Neuronal stem cell (in vitro differentiated cells): ENCODE data around the gene IFI27L2. TPM values are rescaled to one million over a fixed set of nuclear protein-coding genes. Genes with fewer than 3 reads are reported as not detected.

ENCODE experiments used
- DNase-seq: peaks from one replicate; pipeline ENCODE4 v3.0.0-alpha.2; 2013; ENCODE audit warnings: low spot score
- H2AFZ ChIP-seq: one replicate; pipeline ENCODE4 v1.6.1; 2013; ENCODE audit warnings: mild to moderate bottlenecking, low read length, inconsistent platforms
- H2AK5ac ChIP-seq: 2 replicates; pipeline ENCODE4 v1.6.1; 2013; ENCODE audit warnings: low read depth, mild to moderate bottlenecking, inconsistent platforms, low read length, moderate library complexity, mixed read lengths
- H2BK120ac ChIP-seq: 2 replicates; pipeline ENCODE4 v1.6.1; 2013; ENCODE audit warnings: low read depth, mild to moderate bottlenecking, inconsistent platforms, low read length, moderate library complexity, mixed read lengths
- H2BK12ac ChIP-seq: one replicate; pipeline ENCODE4 v1.6.1; 2013; ENCODE audit warnings: low read length, inconsistent platforms
- H2BK15ac ChIP-seq: 2 replicates; pipeline ENCODE4 v1.6.1; 2013; ENCODE audit warnings: mild to moderate bottlenecking, low read length, inconsistent platforms, mixed read lengths
- H2BK5ac ChIP-seq: one replicate; pipeline ENCODE4 v1.6.1; 2013; ENCODE audit warnings: inconsistent platforms, mild to moderate bottlenecking, low read length, moderate library complexity
- H3K14ac ChIP-seq: one replicate; pipeline ENCODE4 v1.6.1; 2013; ENCODE audit warnings: low read length, inconsistent platforms
- H3K18ac ChIP-seq: 2 replicates; pipeline ENCODE4 v1.6.1; 2013; ENCODE audit warnings: low read length, inconsistent platforms
- H3K23ac ChIP-seq: 2 replicates; pipeline ENCODE4 v1.6.1; 2013; ENCODE audit warnings: low read depth, mild to moderate bottlenecking, mixed read lengths, low read length, inconsistent platforms; ENCODE audit not compliant: poor library complexity
- H3K27ac ChIP-seq: replicated peaks from 3 replicates; pipeline ENCODE4 v1.5.1; 2013; ENCODE audit warnings: low read length, inconsistent platforms
- H3K27me3 ChIP-seq, 3 experiments: 2 replicates each; pipeline ENCODE4 v1.6.1; 2013; ENCODE audit warnings: low read length in 3 of 3, mild to moderate bottlenecking in 2 of 3, inconsistent platforms in 1 of 3, low read depth in 1 of 3, mixed read lengths in 1 of 3, moderate library complexity in 1 of 3; ENCODE audit not compliant: control insufficient read depth in 3 of 3, insufficient read depth in 3 of 3
- H3K36me3 ChIP-seq, 2 donors: replicated peaks in 1 of 2; 2 replicates each; pipeline ENCODE4 v1.6.1; 2013; ENCODE audit warnings: low read length in 2 of 2; ENCODE audit not compliant: control insufficient read depth in 2 of 2, insufficient read depth in 2 of 2
- H3K4ac ChIP-seq: 2 replicates; pipeline ENCODE4 v1.6.1; 2013; ENCODE audit warnings: inconsistent platforms, mild to moderate bottlenecking, low read length, moderate library complexity
- H3K4me1 ChIP-seq, 2 donors: 1 replicate in 1 of 2; 2 replicates in 1 of 2; pipeline ENCODE4 v1.6.1; 2013; ENCODE audit warnings: low read length in 2 of 2, low read depth in 1 of 2; ENCODE audit not compliant: control insufficient read depth in 2 of 2, insufficient read depth in 1 of 2
- H3K4me2 ChIP-seq: one replicate; pipeline ENCODE4 v1.6.1; 2013; ENCODE audit warnings: mild to moderate bottlenecking, low read length, inconsistent platforms; ENCODE audit not compliant: insufficient read depth, poor library complexity, severe bottlenecking
- H3K4me3 ChIP-seq, 2 donors: 2 replicates each; pipeline ENCODE4 v1.5.1; 2013; ENCODE audit warnings: low read length in 2 of 2, mild to moderate bottlenecking in 2 of 2, inconsistent platforms in 1 of 2, moderate library complexity in 1 of 2
- H3K79me1 ChIP-seq: one replicate; pipeline ENCODE4 v1.6.1; 2013; ENCODE audit warnings: low read depth, mild to moderate bottlenecking, inconsistent platforms, low read length, moderate library complexity
- H3K9ac ChIP-seq: one replicate; pipeline ENCODE4 v1.6.1; 2013; ENCODE audit warnings: mild to moderate bottlenecking, low read depth, low read length, inconsistent platforms; ENCODE audit not compliant: poor library complexity
- H3K9me3 ChIP-seq, 2 donors: replicated peaks in 1 of 2; 2 replicates each; pipeline versions ENCODE3 to v1.6.1; 2013; ENCODE audit warnings: low read length in 2 of 2, mild to moderate bottlenecking in 2 of 2, inconsistent platforms in 1 of 2, low read depth in 1 of 2, mixed read lengths in 1 of 2, moderate library complexity in 1 of 2; ENCODE audit not compliant: control insufficient read depth in 2 of 2, insufficient read depth in 1 of 2
- H4K8ac ChIP-seq: one replicate; pipeline ENCODE4 v1.6.1; 2013; ENCODE audit warnings: low read depth, mild to moderate bottlenecking, inconsistent platforms, low read length, moderate library complexity
- H4K91ac ChIP-seq: one replicate; pipeline ENCODE4 v1.6.1; 2013; ENCODE audit warnings: low read length, low read depth, mild to moderate bottlenecking, inconsistent platforms; ENCODE audit not compliant: poor library complexity
- WGBS, 2 donors: extraction: QIAGEN DNeasy Blood & Tissue Kit; methylation state at CpG; one replicate each; pipeline ENCODE4 v1.1.7; 2013; ENCODE audit warnings: missing lambda C conversion rate in 2 of 2, mixed read lengths in 1 of 2; ENCODE audit not compliant: insufficient read length in 2 of 2, insufficient replicate concordance in 1 of 2; ENCODE audit errors: extremely low coverage in 2 of 2; 5-methylcytosine and 5-hydroxymethylcytosine counted together
- polyA plus RNA-seq, 2 experiments: library from polyadenylated mRNA; stranded (reverse); fragments of 200-250 nt; gene quantifications; one replicate each; pipeline ENCODE4 v1.2.3, GENCODE V29; 2013

IFI27L2 gene, protein sequence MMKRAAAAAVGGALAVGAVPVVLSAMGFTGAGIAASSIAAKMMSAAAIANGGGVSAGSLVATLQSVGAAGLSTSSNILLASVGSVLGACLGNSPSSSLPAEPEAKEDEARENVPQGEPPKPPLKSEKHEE
- polyA plus RNA-seq (2013, experiment 1 of 2) = 69.0 TPM
- polyA plus RNA-seq (2013, experiment 2 of 2) = 68.1 TPM

DNA sequence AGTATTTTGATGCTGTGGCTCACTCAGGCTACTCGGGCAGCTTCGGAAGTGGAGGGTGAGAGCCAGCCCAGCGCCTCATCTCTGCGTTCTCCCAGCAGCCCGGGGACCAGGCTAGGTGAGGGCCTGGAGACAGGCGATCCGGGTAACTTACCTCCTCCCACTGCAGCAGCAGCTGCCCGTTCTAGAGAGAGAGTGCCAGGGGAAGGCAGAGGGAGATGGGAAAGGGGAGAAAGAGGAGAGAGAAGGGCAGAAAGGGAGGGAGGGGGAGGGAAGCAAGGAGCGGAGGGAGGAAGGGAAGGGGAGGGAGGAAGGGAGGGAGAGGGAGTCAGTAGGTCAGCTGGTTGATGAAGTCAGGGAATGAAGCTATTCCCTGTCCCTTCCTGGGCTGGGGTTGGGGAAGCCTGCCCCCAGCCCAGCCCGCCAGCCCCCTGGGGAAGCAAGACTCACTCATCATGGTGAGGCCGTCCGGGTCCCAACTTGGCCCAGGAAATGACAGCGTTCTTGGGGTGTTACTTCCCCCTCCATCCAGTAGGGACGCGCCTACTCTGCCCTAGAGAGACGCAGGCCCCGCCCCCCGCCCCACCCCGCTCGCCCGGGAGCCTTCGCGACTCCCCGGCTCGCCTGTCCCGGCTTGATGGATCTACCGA is at the start of gene IFI27L2:
Gene IFI27L2, minus strand, starts transcription at position 494 of the 647 bp plus-strand sequence. Its CDS starts 40 bp downstream, at position 454.
- DNase-seq = peak; percentile 80
- no peaks in the 10 kb centered on the region for H3K27me3 ChIP-seq
- no CpG with 5 or more reads among the region's 27 CpGs for WGBS, 2 donors

DNA sequence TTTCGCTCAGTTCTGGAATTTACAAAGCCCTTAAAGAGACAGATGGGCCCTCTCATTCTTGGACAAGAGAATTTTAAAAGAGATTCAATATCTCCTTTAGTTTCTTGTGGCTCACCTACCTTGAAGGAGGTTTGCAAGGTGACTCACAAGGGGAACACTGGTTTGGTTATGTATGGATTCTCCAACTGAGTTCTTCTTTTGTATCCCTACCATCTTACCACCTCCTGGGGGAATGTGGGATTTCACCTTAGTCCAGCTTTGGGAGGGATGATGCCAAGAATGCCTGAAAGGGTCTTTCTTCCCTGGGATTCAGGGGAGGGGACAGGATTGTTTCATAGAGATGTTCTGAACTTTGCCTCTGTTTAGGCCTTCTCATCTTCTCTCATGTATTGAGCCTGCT is 48.4 kb upstream of the IFI27L2 start:
- Histone ChIP-seq H3K36me3 (no peaks in the 10 kb centered on the region), H2BK5ac (no peak overlapping the region), H3K9ac (no peak overlapping the region), H4K91ac (no peak overlapping the region), H4K8ac (no peak overlapping the region), H2BK12ac (no peak overlapping the region), H3K27ac (no peak overlapping the region), H2AK5ac (no peak overlapping the region), H3K27me3 (peaks cover 0 to 3% (median 0%) of the 10 kb centered on the region in 3 experiments), H3K79me1 (peaks cover 3% of the 10 kb centered on the region), H3K9me3 (no peaks in the 10 kb centered on the region), H3K23ac (no peak overlapping the region), H3K4me2 (no peak overlapping the region), H3K18ac (no peak overlapping the region), H2AFZ (no peak overlapping the region), H3K4me3 (no peak overlapping the region), H2BK15ac (no peak overlapping the region), H3K4me1 (peaks cover 3 to 7% of the 10 kb centered on the region in 2 donors), H2BK120ac (no peak overlapping the region), H3K14ac (no peak overlapping the region), H3K4ac (no peak overlapping the region)
- WGBS, 2 donors = no CpG with 5 or more reads among the region's 1 CpG
- DNase-seq = no peak

More for the DNA sequence above, at the start of gene IFI27L2:
- Histone ChIP-seq H2AK5ac (peak within 1 kb of the TSS; percentile 82), H2AFZ (peak within 1 kb of the TSS; percentile 95), H3K23ac (no peak within 1 kb of the TSS), H3K9me3 (no peaks in the 10 kb centered on the region), H2BK120ac (no peak within 1 kb of the TSS), H2BK12ac (no peak within 1 kb of the TSS), H3K4me2 (peak within 1 kb of the TSS; percentile 68), H3K4ac (no peak within 1 kb of the TSS), H3K79me1 (no peaks in the 10 kb centered on the region), H3K27ac (peak within 1 kb of the TSS; percentile 61), H3K4me1 (peaks cover 0 to 7% of the 10 kb centered on the region in 2 donors), H3K14ac (no peak within 1 kb of the TSS), H3K36me3 (peaks cover 0 to 1% of the 10 kb centered on the region in 2 donors), H3K4me3 (peak within 1 kb of the TSS; percentile 47 to 80), H4K8ac (no peak within 1 kb of the TSS), H3K18ac (peak within 1 kb of the TSS; percentile 79), H4K91ac (no peak within 1 kb of the TSS), H2BK15ac (peak within 1 kb of the TSS; percentile 19), H3K9ac (peak within 1 kb of the TSS; percentile 75), H2BK5ac (peak within 1 kb of the TSS; percentile 54)

DNA sequence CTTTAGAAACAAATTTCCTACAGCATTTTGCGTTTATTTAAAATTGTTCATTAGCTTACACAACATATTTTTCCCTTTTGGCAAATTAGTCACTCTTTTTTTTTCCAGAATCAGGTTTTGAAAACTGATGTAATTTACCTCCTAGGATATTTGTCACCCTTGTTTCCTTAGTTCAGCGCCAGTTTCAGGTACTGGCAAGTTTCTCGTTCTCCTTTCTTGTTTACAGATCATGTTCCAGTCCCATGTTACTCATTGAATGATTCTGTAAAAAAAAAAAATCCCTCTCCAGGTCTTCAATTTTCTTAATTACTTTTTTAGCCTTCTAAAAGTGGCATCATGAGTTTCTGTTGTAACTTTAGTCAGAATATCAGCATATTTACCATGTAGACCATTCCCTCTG is 47.4 kb upstream of the IFI27L2 start:
- Histone ChIP-seq H3K4me1 (peaks cover 3 to 7% of the 10 kb centered on the region in 2 donors), H2AFZ (no peak overlapping the region), H3K4me3 (no peak overlapping the region), H2BK12ac (no peak overlapping the region), H3K14ac (no peak overlapping the region), H3K18ac (no peak overlapping the region), H3K4ac (no peak overlapping the region), H3K9ac (no peak overlapping the region), H3K27me3 (peaks cover 0 to 11% (median 0%) of the 10 kb centered on the region in 3 experiments), H4K91ac (no peak overlapping the region), H3K36me3 (no peaks in the 10 kb centered on the region), H3K23ac (no peak overlapping the region), H3K4me2 (no peak overlapping the region), H3K79me1 (peaks cover 3% of the 10 kb centered on the region), H3K9me3 (no peaks in the 10 kb centered on the region), H2AK5ac (no peak overlapping the region), H2BK120ac (no peak overlapping the region), H3K27ac (no peak overlapping the region), H4K8ac (no peak overlapping the region), H2BK5ac (no peak overlapping the region), H2BK15ac (no peak overlapping the region)
- WGBS, 2 donors = no CpG with 5 or more reads among the region's 3 CpGs
- DNase-seq = no peak

DNA sequence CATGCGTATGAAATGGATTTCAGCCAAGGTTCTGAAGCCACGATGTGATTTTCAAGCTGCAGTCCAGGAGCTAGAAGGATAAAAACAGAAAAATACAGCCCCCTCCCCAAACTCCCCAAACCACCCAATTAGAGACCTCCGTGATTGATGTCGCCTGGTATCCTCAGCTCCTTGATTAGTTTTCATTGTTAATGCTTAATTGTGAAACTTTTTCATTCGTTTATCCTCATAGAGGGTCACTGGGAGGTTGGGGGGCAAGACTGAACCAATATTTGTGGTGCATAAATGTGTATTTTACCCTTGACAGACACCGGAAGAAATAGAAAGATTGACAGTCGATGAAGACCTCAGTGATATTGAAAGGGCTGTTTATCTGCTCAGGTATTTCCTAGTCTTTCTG is 46.3 kb upstream of the IFI27L2 start:
- Histone ChIP-seq H3K9me3 (no peaks in the 10 kb centered on the region), H4K8ac (no peak overlapping the region), H2BK120ac (no peak overlapping the region), H3K4me1 (peaks cover 3 to 7% of the 10 kb centered on the region in 2 donors), H2AK5ac (no peak overlapping the region), H3K79me1 (peaks cover 3% of the 10 kb centered on the region), H3K18ac (no peak overlapping the region), H2AFZ (peak overlapping the region; percentile 97), H3K9ac (no peak overlapping the region), H3K27me3 (peaks cover 0 to 18% (median 0%) of the 10 kb centered on the region in 3 experiments), H2BK15ac (no peak overlapping the region), H3K4ac (no peak overlapping the region), H3K36me3 (no peaks in the 10 kb centered on the region), H2BK5ac (no peak overlapping the region), H3K14ac (no peak overlapping the region), H3K4me3 (peak overlapping the region; percentile 70 to 88), H2BK12ac (no peak overlapping the region), H3K4me2 (peak overlapping the region; percentile 81), H3K23ac (no peak overlapping the region), H4K91ac (no peak overlapping the region), H3K27ac (no peak overlapping the region)
- no CpG with 5 or more reads among the region's 7 CpGs for WGBS, 2 donors
- DNase-seq = no peak
